Left lobe of liver (tissue), 2 donors: ENCODE results near the gene HACD1. TPM values are rescaled to one million over a fixed set of nuclear protein-coding genes. Genes with fewer than 3 reads are reported as not detected.
"Not testable (repeated sequence)": the region's sequence is repeated elsewhere in the genome, so short reads cannot be mapped to it uniquely, and the experiment has no call there.

ENCODE experiments used
- ATAC-seq: fragments of 200-7000 bp; cut with Tn5 transposase; one replicate; pipeline ENCODE4 v1.9.1; 2020; ENCODE audit warnings: mild to moderate bottlenecking, moderate library complexity
- DNase-seq: peaks from one replicate; pipeline ENCODE4 v3.0.0-alpha.2; 2020; ENCODE audit warnings: low spot score
- total RNA-seq: library from RNA; stranded (reverse); gene quantifications from one replicate; pipeline ENCODE4 v1.2.1, GENCODE V29; 2021
- donor health status: DM: no; HTN: no; CAD: no; lungs with moderate emphysema.
- donor health status: DM: no; HTN: yes; CAD: no.

HACD1 gene
- total RNA-seq, 1 donor from 2014 or later, result 2.9 TPM

DNA sequence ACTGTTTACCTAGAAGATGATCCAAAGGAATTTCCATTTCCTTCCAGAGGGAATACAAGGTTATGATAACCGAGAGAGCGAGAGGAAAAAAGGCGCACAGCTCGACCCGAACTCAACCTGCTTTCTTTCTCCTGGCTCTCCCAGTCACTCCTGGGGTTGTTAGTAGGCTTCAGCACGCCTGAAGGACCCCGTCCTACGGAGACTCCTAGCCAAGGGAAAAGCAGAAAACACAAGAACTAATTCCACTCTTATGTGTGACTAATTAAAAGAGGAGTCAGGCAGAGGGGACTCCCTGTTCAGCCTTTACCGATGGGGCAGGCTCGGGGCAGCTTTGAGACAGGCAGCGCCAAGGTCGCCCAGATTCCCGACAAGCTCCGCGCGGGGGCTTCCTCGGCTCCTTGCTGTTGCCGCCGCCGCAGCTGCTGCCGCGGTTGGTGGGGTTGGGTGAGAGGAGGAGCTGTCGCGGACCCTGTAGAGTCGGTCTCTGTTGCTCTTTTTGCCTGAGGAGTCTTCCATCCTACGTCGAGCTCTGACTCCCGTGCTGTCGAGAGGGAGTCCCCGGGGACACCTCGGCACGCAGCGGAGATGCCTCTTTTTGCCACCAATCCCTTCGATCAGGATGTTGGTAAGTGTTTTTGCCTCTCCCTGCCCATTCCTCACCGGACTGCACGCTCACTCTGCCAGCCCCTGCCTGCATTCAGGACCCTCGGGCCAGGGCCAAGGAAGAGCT is 26.7 kb upstream of the HACD1 start, which contains the start of gene STAM:
Gene STAM, plus strand, starts transcription at position 397 of the 730 bp plus-strand sequence. Its CDS starts 189 bp downstream, at position 586.
- DNase-seq, result peak; percentile 87
- ATAC-seq, result peak; percentile 96

DNA sequence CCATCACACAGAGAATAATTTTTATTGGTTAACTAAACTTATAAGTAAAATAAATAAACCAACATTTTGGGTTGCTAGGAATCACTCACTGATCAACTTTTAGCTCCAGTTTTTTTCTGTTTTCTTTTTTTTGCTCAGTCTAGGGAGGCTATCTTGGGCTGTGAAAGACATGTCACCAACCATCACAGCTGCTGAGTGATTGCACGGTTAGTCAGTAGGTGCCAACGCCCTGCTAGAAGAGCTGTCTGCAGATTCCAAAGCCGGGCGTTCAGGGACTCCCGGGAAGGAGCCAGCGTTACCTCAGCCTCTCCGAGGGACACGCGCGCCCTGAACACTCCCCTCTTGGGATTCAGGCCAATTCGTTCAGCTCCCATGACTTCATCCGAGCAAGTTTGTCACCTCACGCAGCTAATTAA is 26.2 kb upstream of the HACD1 start:
- DNase-seq (peak; percentile 69), ATAC-seq (peak; percentile 76)

DNA sequence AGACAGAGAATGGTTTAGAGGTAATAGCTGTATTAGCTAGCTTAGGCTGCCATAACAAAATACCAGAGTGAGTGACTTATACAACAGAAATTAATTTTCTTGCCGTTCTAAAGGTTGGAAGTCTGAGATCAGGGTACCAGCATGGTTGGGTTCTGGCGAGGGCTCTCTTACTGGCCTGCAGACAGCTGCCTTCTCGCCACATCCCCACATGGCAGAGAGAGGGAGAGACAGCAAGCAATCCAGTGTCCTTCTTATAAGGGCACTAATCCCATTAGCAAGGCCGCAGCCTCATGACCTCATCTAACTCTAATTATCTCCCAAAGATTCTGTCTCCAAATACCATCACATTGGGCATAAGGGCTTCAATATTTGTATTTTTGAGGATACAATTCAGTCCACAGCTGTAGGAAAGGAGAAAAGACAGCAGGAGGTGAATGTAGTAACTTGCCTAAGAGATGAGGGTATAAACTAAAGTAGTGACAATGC is 23.2 kb upstream of the HACD1 start:
- DNase-seq (no peak), ATAC-seq (no peak)

DNA sequence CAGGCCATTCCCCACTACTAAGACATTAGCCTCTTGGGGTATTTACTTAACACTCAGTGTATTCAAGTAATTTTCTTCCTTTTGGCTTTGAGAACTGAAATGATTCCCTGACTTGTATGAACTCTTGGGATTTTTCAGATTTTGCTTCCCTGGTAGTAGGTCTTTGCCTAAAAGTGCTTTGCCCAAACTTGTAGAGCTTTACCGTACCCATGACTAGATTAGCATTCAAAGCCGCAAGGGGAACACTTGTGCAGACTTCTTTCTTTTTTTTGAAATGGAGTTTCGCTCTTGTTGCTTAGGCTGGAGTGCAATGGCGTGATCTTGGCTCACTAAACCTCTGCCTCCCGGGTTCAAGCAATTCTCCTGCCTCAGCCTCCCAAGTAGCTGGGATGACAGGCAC is 20.7 kb upstream of the HACD1 start:
- DNase-seq (no peak), ATAC-seq (no peak)

DNA sequence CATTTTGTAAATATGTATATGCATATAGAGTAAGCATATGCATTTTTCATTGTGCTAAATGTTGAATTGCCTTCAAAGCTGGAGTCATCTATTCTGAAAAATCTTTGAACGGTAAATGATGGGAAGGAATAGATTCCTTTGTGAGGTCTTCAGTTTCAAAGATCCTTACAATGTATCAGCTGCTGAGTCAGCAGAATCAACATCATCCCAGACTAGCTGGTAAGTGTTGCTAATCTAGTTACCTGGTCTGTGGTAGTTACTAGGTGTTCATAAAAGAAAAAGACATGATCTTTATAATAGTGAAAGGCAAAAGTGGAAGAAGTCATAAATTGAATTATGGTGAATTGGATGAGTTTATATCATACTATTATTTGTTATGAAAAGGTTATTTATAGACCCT is 16.2 kb upstream of the HACD1 start:
- ATAC-seq (no peak), DNase-seq (no peak)

DNA sequence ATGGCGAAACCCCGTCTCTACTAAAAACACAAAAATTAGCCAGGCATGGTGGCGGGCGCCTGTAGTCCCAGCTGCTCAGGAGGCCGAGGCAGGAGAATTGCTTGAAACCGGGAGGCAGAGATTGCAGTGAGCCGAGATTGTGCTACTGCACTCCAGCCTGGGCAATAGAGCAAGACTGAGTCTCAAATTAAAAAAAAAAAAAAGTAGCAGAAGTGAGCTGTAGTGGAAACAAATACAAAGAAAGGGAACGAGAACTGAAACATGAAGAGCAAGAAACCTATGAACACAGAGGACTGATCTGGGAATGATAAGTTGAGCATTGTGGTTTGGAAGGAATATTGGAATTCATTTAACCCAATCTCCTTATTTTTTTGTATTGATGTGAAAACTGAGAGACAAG is 15.4 kb upstream of the HACD1 start:
- not testable (repeated sequence) for DNase-seq, ATAC-seq

DNA sequence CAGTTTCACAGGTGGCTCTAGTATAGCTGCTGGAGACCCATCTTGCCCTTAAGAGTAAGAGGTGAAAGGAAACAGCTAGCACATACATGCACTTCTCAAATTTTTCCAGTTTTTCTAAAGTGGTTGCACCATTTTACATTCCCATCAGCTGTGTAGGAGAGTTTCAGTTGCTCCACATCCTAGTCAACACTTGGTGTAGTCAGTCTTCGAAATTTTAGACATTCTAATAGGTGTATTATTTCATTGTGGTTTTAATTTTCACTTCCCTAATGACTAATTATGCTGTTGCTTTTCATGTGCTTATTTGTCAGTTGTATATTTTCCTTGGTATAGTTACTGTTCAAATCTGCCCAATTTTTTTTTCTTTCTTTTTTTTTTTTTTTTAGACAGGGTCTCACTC is 9.5 kb upstream of the HACD1 start:
- ATAC-seq (no peak), DNase-seq (no peak)

DNA sequence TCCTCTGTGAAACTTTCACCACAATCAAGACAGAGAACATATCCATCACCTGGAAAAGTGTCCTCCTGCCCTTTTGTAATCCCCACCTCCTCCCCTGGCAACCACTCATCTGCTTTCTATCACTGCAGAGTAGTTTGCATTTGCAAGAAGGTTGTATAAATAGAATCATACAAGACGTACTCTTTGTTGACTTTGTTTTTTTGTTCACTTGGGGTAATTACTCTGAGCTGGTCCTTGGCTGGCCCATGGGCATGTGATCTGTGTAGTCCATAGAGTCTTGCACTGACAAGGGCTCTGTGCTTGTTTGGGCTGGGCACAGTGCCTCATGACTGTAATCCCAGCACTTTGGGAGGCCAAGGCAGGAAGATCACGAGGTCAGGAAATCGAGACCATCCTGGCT is 7.8 kb upstream of the HACD1 start:
- DNase-seq (no peak), ATAC-seq (no peak)

DNA sequence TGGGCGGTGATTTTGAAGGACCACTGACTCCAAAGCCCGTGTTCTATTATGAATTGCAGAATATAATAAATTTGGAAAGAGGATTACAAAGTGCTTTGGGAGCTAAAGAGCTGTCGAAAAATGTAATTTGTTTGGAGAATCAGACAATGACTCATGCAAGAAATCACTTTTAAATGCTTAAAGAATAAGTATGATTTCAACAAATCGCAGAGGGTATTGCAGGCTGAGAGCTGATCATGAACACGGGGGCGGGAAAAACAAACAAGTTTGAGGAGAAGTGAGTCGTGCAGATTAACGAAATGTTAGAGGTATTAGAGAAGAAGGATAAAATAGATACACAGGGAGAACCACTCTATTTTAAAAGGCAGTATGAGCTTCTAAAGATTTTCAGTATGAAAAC is 4.9 kb upstream of the HACD1 start:
- DNase-seq, result no peak
- no peak for ATAC-seq

DNA sequence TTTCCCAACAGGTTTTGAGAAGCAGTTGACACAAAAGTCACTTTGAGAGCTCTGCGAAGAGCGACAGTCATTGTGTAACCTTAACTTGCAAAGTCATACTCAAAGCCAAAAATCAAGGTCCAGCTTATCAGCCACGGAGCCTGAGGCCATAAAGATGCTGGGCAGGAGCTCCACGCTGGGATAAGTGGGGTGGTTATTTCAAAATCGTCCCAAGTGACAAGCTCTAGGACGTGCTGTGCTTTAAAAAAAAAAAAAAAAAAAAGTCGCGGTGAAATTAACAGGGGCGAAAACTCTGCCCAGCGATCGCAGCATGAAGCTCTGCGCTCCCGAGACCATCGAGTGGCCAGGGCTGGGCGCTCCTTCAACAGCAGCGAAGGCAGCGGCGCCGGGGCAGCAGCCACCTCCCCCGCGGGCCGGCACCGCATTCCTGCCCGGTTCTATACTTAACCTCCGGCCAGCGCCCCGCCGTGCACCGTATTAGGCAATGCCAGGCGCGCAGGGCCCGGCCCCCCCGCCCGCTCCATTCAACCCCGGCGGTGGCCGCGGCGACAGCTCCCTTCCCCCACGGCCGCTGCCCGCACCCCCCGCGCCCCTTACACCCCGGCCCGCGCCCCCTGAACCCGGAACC is 657 bp downstream of the HACD1 start:
- DNase-seq (peak; percentile 66), ATAC-seq (peak; percentile 86)

DNA sequence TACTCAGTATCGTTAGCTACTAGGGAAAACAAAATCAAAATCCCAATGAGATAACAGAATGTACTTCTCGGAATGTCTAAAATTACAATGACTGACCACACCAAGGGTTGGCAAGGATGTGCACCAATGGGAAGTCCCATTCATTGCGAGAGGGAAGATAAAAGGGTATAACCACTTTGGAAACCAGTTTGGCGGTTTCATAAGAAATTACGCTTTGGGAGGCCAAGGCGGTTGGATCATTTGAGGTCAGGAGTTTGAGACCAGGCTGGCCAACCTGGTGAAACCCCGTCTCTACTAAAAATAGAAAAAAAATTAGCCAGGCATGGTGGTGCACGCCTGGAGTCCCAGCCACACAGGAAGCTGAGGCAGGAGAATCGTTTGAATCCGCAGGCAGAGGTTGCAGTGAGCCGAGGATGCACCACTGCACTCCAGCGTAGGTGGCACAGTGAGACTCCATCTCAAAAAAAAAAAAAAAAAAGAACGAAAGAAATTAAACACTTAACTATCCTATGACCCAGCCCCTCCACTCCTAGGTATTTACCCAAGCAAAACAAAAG is 7.6 kb downstream of the HACD1 start:
- ATAC-seq (no peak), DNase-seq (no peak)

DNA sequence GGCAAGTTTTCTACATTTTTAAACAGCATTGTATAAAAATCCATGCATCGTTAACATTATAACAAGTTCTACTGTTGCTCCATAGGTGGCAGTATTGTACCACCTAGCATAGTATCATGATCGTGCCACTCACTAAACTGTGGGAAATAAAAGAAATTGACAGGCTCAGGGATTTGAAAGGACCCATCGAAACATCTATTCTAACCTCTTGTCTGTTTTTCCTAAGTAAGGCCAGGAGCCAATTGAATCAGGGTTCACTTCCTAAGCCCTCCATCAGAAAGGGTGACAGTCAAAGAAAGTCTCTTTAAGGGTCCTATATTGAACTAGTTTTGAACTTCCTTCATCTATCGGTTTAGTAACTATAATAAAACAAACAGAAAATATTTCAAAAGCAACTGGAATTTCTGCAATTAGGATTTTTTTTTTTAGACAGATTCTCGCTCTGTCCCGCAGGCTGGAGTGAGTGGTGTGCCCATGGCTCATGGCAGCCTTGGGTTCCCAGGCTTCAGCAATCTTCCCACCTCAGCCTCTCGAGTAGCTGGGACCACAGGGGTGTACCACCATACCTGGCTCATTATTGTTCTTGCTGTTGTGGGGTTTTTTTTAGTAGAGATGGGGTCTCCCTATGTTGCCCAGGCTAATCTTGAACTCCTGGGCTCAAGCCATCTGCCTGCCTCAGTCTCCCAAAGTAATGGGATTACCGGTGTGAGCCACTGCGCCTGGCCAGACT is 9.4 kb downstream of the HACD1 start:
- DNase-seq (no peak), ATAC-seq (peak; percentile 95)

DNA sequence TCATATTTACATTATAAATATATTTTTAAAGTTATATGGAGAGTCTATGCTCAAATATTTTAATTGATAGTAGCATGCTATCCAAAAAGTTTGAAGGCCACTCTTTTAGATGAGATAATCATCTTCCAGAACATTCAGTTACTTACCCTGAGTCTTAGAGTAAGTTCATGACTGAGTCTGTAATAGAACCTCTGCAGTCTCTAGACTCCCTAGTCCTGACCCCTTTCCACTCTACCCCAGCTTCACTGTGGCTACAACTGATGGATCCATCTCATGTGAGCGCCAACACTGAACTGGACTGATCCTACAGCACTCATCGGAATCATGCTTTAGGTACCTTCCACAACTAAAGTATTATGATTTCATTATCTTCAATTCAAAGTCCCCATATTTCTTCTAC is 10.1 kb downstream of the HACD1 start:
- DNase-seq (no peak), ATAC-seq (no peak)

DNA sequence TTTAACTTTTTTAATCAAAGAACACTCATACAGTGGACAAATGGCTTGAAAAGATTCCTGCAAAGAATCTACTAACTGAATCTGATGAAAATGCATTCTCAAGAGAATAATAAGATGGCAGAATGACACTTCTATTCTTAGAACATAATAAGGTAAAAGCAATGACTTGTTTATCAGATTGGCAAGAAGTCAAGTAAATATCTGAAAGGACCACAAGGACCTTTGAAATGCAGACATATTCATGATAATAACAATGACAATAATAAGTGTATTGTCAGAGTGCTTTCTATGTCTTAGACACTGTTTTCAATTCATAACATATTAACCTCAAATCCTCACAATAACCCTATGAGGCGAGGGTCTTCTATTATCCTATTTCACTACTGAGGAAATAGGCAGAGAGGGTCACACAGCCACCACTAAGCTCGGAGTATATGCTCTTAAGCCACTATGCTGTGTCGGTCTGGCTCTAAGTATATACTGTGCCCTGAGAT is 10.6 kb downstream of the HACD1 start:
- no peak for ATAC-seq

DNA sequence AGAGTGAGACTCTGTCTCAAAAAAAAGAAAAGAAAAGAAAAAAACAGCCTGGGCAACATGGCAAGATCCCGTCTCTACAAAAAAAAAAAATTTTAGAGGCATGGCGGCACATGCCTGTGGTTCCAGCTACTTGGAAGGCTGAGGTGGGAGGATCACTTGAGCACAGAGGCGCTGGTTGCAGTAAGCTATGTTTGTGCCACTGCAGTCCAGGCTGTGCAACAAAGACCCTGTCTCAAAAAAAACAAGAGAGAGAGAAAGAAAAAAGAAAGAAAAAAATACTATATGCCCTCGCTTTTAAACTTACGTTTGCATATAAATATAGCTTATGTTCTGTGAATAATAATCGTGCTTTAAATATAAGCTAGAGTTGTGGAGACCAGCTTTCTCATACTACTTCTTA is 11.2 kb downstream of the HACD1 start:
- no peak for ATAC-seq
- no peak for DNase-seq

More for the DNA sequence above, 10.6 kb downstream of the HACD1 start:
- DNase-seq, result no peak

DNA sequence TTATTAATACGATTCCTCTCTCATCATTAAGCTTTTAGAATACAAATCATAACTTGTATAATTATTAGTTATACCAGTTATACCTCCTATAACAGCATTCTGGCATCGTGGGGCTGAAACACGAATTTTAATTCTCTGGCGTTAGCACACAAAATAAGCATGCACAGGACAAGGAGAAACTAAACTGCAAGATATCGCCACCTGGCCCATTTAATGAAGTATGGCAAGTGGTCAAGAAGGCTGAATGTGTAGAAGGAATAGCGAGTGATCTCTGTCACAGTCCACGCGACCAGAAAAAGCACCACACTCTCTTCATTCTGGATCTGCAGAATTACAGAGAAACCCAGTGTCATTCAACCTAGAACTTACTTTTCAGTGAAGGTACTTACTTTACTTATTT is 18.1 kb downstream of the HACD1 start:
- ATAC-seq, result no peak
- no peak for DNase-seq

DNA sequence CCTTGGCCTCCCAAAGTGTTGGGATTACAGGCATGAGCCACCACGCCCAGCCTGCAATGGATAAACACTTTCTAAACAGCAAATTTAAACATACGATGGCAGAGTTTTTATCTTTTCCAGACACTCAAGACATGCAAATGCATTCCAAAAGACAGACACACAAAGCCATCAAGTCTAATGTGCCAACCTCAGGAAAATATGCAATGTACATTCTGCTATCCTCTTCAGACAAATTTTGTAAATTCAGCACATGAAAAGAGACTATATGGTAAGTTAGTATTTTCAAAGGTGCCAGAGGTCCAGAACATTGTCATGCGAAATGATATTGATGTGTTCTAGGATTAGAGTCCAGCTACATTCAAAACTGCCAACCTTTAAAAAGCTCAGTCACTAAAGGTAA is 19.8 kb downstream of the HACD1 start:
- ATAC-seq (no peak), DNase-seq (no peak)

DNA sequence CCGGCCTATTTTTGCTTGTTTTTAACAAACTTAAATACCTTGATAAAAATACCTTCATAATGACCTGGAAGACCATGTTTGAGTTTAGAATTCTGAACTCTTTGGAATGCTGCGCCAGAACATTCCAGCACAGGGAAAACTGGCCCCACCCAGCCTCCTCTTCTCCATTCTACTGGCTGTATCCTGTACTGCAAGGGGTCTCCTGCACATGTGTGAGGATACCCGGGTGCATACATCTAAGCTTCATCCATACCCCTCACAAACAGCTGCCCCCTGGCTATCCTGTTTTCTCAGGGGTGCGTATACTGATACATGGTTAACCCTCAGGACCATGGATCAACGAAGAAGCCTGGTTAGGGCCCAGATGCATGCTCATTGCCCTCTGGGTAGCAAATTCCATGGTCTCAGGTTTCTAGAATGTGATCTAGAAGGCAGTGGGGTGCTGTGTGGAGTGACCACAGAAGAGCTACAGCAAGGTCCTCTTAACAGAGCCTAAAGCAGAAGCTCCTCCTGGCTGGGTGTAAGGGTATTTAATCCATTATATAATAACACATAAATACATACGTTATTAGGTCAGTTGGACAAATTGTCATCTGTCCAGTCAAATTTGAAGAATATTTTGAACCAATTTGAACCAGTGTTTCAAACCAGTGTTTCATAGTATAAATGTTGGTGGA is 26.1 kb downstream of the HACD1 start:
- no peak for ATAC-seq
- DNase-seq, result no peak

DNA sequence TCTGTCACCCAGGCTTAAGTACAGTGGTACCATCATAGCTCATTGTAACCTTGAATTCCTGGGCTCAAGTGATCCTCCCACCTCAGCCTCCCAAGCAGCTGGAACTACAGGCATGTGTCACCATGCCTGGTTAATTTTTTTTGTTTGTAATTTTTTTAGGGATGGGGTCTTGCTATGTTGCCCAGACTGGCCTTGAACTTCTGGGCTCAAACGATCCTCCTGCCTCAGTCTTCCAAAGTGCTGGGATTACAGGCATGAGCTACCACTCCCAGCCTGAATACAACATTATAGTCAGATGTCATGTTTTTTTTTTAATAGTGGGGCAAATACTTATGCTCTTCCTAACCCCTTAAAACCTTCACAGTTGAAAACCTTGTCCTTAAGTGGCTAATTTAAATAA is 27.9 kb downstream of the HACD1 start:
- ATAC-seq, DNase-seq: not testable (repeated sequence)

DNA sequence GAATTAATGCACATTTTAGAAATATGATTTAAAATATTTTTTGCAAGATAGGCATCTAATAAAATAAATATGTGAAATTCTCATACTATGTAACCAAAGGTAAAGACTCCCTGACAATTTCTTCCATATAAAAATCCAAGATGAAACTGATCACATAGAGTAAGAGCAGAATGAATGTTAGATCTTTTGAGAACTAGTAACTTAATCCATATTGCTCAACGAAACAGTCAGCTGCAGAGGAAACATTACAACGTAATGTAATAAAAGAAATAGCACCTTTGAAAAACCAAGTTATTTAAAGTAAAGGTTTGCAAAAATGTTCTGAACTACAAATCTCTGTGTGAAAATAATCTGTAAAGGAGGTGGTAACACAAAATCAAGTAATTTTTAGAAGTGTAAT is 28.8 kb downstream of the HACD1 start:
- DNase-seq (no peak), ATAC-seq (no peak)

DNA sequence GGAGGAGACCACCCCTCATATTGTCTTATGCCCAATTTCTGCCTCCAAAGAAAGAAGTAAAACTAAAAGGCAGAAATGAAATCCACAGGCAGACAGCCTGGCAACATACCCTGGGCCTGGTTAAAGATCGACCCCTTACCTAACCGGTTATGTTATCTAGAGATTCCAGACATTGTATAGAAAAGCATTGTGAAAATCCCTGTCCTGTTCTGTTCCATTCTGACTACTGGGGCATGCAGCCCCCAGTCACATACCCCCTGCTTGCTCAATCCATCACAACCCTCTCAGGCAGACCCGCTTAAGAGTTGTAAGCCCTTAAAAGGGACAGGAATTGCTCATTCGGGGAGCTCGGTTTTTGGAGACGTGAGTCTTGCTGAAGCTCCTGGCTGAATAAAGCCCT is 29.9 kb downstream of the HACD1 start:
- DNase-seq, ATAC-seq: not testable (repeated sequence)
